H9 (cell line): ENCODE data around the gene CDC26. TPM values are rescaled to one million over a fixed set of nuclear protein-coding genes. Genes with fewer than 3 reads are reported as not detected.

Experiments used
- DNase-seq: peaks from one replicate; pipeline ENCODE4 v3.0.0-alpha.2; 2017
- H2AFZ ChIP-seq: one replicate; pipeline ENCODE4 v1.6.1; 2013; ENCODE audit warnings: mild to moderate bottlenecking, low read length, control low read depth, moderate library complexity
- H2AK5ac ChIP-seq: 2 replicates; pipeline ENCODE4 v1.6.1; 2013; ENCODE audit warnings: low read length, control low read depth, mixed read lengths; ENCODE audit not compliant: insufficient read length
- H2BK120ac ChIP-seq: one replicate; pipeline ENCODE4 v1.6.1; 2013; ENCODE audit warnings: low read depth, mild to moderate bottlenecking, low read length, control low read depth, inconsistent platforms; ENCODE audit not compliant: poor library complexity, severe bottlenecking
- H2BK12ac ChIP-seq: 2 replicates; pipeline ENCODE4 v1.6.1; 2013; ENCODE audit warnings: low read length, control low read depth, mixed read lengths, low read depth; ENCODE audit not compliant: insufficient read length
- H2BK15ac ChIP-seq: 2 replicates; pipeline ENCODE4 v1.6.1; 2013; ENCODE audit warnings: low read depth, low read length, control low read depth
- H2BK20ac ChIP-seq: one replicate; pipeline ENCODE4 v1.6.1; 2013; ENCODE audit warnings: low read depth, mild to moderate bottlenecking, low read length, control low read depth, inconsistent platforms; ENCODE audit not compliant: poor library complexity, severe bottlenecking
- H2BK5ac ChIP-seq: 2 replicates; pipeline ENCODE4 v1.6.1; 2013; ENCODE audit warnings: low read length, control low read depth, mixed read lengths; ENCODE audit not compliant: insufficient read length
- H3K14ac ChIP-seq: 2 replicates; pipeline ENCODE4 v1.6.1; 2013; ENCODE audit warnings: low read length, control low read depth; ENCODE audit not compliant: insufficient read depth
- H3K18ac ChIP-seq: 2 replicates; pipeline ENCODE4 v1.6.1; 2013; ENCODE audit warnings: low read depth, mild to moderate bottlenecking, mixed read lengths, low read length, control low read depth; ENCODE audit not compliant: insufficient read length
- H3K23ac ChIP-seq: 2 replicates; pipeline ENCODE4 v1.6.1; 2013; ENCODE audit warnings: low read length, control low read depth, mixed read lengths, low read depth; ENCODE audit not compliant: insufficient read length
- H3K23me2 ChIP-seq: 2 replicates; pipeline ENCODE4 v1.6.1; 2013; ENCODE audit warnings: low read depth, mild to moderate bottlenecking, mixed read lengths, low read length, control low read depth; ENCODE audit not compliant: insufficient read length, poor library complexity, severe bottlenecking
- H3K27ac ChIP-seq: 2 replicates; pipeline ENCODE4 v1.5.1; 2013; ENCODE audit warnings: low read length, control low read depth, mixed read lengths, low read depth; ENCODE audit not compliant: insufficient read length
- H3K27me3 ChIP-seq: 2 replicates; pipeline ENCODE4 v1.6.1; 2013; ENCODE audit warnings: low read length, control low read depth, inconsistent platforms; ENCODE audit not compliant: insufficient read depth
- H3K4ac ChIP-seq: 2 replicates; pipeline ENCODE4 v1.6.1; 2013; ENCODE audit warnings: low read depth, mild to moderate bottlenecking, control low read depth, inconsistent platforms, low read length, moderate library complexity
- H3K4me1 ChIP-seq: 2 replicates; pipeline ENCODE4 v1.6.1; 2013; ENCODE audit warnings: low read length, control low read depth, inconsistent platforms; ENCODE audit not compliant: insufficient read depth
- H3K4me2 ChIP-seq: 2 replicates; pipeline ENCODE4 v1.6.1; 2013; ENCODE audit warnings: low read length, control low read depth, mixed read lengths; ENCODE audit not compliant: insufficient read length, insufficient read depth
- H3K56ac ChIP-seq: 2 replicates; pipeline ENCODE4 v1.6.1; 2013; ENCODE audit warnings: low read depth, mild to moderate bottlenecking, mixed read lengths, low read length, control low read depth; ENCODE audit not compliant: insufficient read length
- H3K79me1 ChIP-seq: 2 replicates; pipeline ENCODE4 v1.6.1; 2013; ENCODE audit warnings: low read depth, mild to moderate bottlenecking, moderate library complexity, low read length, control low read depth, inconsistent platforms; ENCODE audit not compliant: insufficient read depth, poor library complexity, severe bottlenecking
- H3K79me2 ChIP-seq: 2 replicates; pipeline ENCODE4 v1.6.1; 2013; ENCODE audit warnings: low read length, control low read depth, inconsistent platforms; ENCODE audit not compliant: insufficient read depth
- H3K9ac ChIP-seq: 2 replicates; pipeline ENCODE4 v1.6.1; 2013; ENCODE audit warnings: low read length, control low read depth, mixed read lengths; ENCODE audit not compliant: insufficient read length; ENCODE audit errors: extremely low read depth
- H3K9me3 ChIP-seq: one replicate; pipeline ENCODE4 v1.6.1; 2013; ENCODE audit warnings: low read depth, low read length, inconsistent platforms; ENCODE audit not compliant: control insufficient read depth
- H3T11ph ChIP-seq: one replicate; pipeline ENCODE4 v1.6.1; 2013; ENCODE audit warnings: mild to moderate bottlenecking, low read length, control low read depth, inconsistent platforms
- H4K20me1 ChIP-seq: one replicate; pipeline ENCODE4 v1.6.1; 2013; ENCODE audit not compliant: control insufficient read depth, insufficient read length, insufficient read depth
- H4K5ac ChIP-seq: 2 replicates; pipeline ENCODE4 v1.6.1; 2013; ENCODE audit warnings: low read depth, mild to moderate bottlenecking, mixed read lengths, low read length, control low read depth; ENCODE audit not compliant: insufficient read length
- H4K8ac ChIP-seq: replicated peaks from 2 replicates; pipeline ENCODE4 v1.6.1; 2013; ENCODE audit warnings: low read length, control low read depth, mixed read lengths, low read depth; ENCODE audit not compliant: insufficient read length
- H4K91ac ChIP-seq: 2 replicates; pipeline ENCODE4 v1.6.1; 2013; ENCODE audit warnings: low read depth, mild to moderate bottlenecking, moderate library complexity, mixed read lengths, low read length, control low read depth; ENCODE audit not compliant: insufficient read length
- H3K27ac Mint-ChIP-seq, 3 experiments: 2 replicates in 2 of 3; 3 replicates in 1 of 3; pipeline ENCODE4 v1.8.0; 2020 to 2021; ENCODE audit warnings: mixed read lengths in 3 of 3, mild to moderate bottlenecking in 1 of 3, moderate library complexity in 1 of 3
- H3K27me3 Mint-ChIP-seq: 2 replicates; pipeline ENCODE4 v1.8.0; 2021; ENCODE audit warnings: low read depth, mild to moderate bottlenecking, moderate library complexity, mixed read lengths
- H3K36me3 Mint-ChIP-seq, 3 experiments: 2 replicates in 2 of 3; 3 replicates in 1 of 3; pipeline ENCODE4 v1.8.0; 2020 to 2021; ENCODE audit warnings: low read depth in 3 of 3, mixed read lengths in 3 of 3; ENCODE audit not compliant: insufficient read depth in 1 of 3
- H3K4me1 Mint-ChIP-seq, 2 experiments: 2 replicates each; pipeline ENCODE4 v1.8.0; 2020; ENCODE audit warnings: mixed read lengths in 2 of 2
- H3K4me3 Mint-ChIP-seq, 2 experiments: 2 replicates in 1 of 2; 3 replicates in 1 of 2; pipeline ENCODE4 v1.8.0; 2020 to 2021; ENCODE audit warnings: mild to moderate bottlenecking in 2 of 2, mixed read lengths in 2 of 2, moderate library complexity in 1 of 2
- H3K9me3 Mint-ChIP-seq, 2 experiments: 2 replicates in 1 of 2; 3 replicates in 1 of 2; pipeline ENCODE4 v1.8.0; 2020; ENCODE audit warnings: mild to moderate bottlenecking in 2 of 2, mixed read lengths in 2 of 2, moderate library complexity in 1 of 2
- WGBS: extraction: QIAGEN DNeasy Blood & Tissue Kit; methylation state at CpG from one replicate; pipeline ENCODE4 v1.1.7; 2013; ENCODE audit warnings: missing lambda C conversion rate, low lambda C conversion rate, mixed read lengths; ENCODE audit not compliant: insufficient read length; ENCODE audit errors: extremely low coverage; 5-methylcytosine and 5-hydroxymethylcytosine counted together
- total RNA-seq: library from RNA; stranded (reverse); gene quantifications from 2 replicates; pipeline ENCODE4 v1.2.1, GENCODE V29; 2021
- TF ChIP-seq, protein P1 (sequence below): fragments of 200-600 bp; sonication (generic); conservative IDR thresholded peaks from 3 replicates; pipeline ENCODE4 v1.8.0; 2021; ENCODE audit warnings: antibody characterized with exemption, mild to moderate bottlenecking

The CDC26 gene
- total RNA-seq, 1 experiment from 2014 or later = 38.6 TPM

DNA sequence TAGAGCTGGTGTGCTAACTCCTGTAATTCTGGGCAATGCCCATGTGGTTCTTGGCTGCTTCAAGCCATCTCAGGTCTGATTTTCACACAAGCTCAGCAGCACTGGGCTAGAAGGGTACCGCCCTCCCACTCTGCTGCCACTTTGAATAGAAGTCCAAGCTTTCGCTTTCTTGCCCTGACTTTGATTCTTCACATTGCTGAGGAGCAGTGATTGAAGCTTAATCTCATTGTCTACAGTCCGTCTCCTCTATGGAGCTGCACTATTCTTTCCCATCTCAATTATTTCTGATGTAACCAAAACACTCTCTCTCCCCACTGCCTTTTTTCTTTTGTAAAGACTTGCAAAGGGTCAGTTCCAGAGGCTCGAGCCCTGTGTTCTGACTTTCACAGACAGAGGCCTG, 40.7 kb upstream of the CDC26 start:
- Histone ChIP-seq H2BK12ac (no peak overlapping the region), H2BK120ac (no peak overlapping the region), H3K4me2 (no peak overlapping the region), H3K56ac (no peak overlapping the region), H3K27ac (no peak overlapping the region), H3K79me1 (no peaks in the 10 kb centered on the region), H4K91ac (no peak overlapping the region), H3K14ac (no peak overlapping the region), H4K20me1 (no peaks in the 10 kb centered on the region), H3K23ac (no peak overlapping the region), H3K9ac (no peak overlapping the region), H3K4me1 (no peaks in the 10 kb centered on the region), H3K18ac (no peak overlapping the region), H3K23me2 (no peaks in the 10 kb centered on the region), H2AFZ (no peak overlapping the region), H3K79me2 (no peaks in the 10 kb centered on the region), H3K4ac (no peak overlapping the region), H3K9me3 (no peaks in the 10 kb centered on the region), H2AK5ac (no peak overlapping the region), H2BK20ac (no peak overlapping the region), H3K27me3 (no peaks in the 10 kb centered on the region), H4K8ac (no peak overlapping the region), H2BK15ac (no peak overlapping the region), H2BK5ac (no peak overlapping the region), H3T11ph (no peak overlapping the region), H4K5ac (no peak overlapping the region)
- H3K36me3 Mint-ChIP-seq = no peaks in the 10 kb centered on the region
- no peak overlapping the region for H3K4me3 Mint-ChIP-seq
- H3K9me3 Mint-ChIP-seq = no peaks in the 10 kb centered on the region
- WGBS = no CpG with 5 or more reads among the region's 4 CpGs
- H3K4me1 Mint-ChIP-seq = no peaks in the 10 kb centered on the region; a peak in 1 of 4 replicates
- peaks cover 5% of the 10 kb centered on the region; the same call in 1 of the 2 replicates for H3K27me3 Mint-ChIP-seq
- DNase-seq = no peak
- TF ChIP-seq, protein P1, sequence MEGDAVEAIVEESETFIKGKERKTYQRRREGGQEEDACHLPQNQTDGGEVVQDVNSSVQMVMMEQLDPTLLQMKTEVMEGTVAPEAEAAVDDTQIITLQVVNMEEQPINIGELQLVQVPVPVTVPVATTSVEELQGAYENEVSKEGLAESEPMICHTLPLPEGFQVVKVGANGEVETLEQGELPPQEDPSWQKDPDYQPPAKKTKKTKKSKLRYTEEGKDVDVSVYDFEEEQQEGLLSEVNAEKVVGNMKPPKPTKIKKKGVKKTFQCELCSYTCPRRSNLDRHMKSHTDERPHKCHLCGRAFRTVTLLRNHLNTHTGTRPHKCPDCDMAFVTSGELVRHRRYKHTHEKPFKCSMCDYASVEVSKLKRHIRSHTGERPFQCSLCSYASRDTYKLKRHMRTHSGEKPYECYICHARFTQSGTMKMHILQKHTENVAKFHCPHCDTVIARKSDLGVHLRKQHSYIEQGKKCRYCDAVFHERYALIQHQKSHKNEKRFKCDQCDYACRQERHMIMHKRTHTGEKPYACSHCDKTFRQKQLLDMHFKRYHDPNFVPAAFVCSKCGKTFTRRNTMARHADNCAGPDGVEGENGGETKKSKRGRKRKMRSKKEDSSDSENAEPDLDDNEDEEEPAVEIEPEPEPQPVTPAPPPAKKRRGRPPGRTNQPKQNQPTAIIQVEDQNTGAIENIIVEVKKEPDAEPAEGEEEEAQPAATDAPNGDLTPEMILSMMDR = no peak
- no peak overlapping the region for H3K27ac Mint-ChIP-seq
